GM12865 (cell line): ENCODE data around the gene MRTFB.

ENCODE experiments used
- DNase-seq: peaks from one replicate; pipeline ENCODE4 v3.0.0; 2010; ENCODE audit warnings: low read depth
- H3K4me3 ChIP-seq: 2 replicates; pipeline ENCODE4 v1.5.1; 2011; ENCODE audit warnings: mild to moderate bottlenecking, low read depth, low read length, control low read depth
- TF ChIP-seq, protein P1 (sequence below): IDR thresholded peaks from 2 replicates; pipeline ENCODE4 v1.5.1; 2011; ENCODE audit warnings: low read length, control low read depth, low read depth, inconsistent platforms; ENCODE audit not compliant: insufficient read depth; ENCODE audit errors: missing control alignments

The MRTFB gene

DNA sequence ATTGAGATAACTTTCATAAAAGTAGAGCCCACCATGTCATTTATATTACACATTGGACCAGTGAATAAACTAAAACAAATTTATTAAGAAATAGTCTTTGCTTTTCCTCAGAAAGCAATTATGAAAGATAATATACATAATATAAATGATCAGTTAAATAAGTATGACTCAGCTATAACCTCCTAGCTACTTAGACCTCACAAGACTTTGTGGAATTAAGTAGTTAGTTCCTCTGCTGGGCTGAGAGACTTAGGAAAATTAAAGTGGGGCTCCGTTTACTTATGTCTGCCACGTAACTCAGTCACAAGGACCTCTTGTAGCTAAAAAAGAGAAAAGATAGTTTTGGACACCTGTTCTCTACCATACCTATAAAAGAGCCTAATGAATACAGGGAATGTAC lies 76.9 kb downstream of the MRTFB start:
- no peak for DNase-seq
- TF ChIP-seq, protein P1, sequence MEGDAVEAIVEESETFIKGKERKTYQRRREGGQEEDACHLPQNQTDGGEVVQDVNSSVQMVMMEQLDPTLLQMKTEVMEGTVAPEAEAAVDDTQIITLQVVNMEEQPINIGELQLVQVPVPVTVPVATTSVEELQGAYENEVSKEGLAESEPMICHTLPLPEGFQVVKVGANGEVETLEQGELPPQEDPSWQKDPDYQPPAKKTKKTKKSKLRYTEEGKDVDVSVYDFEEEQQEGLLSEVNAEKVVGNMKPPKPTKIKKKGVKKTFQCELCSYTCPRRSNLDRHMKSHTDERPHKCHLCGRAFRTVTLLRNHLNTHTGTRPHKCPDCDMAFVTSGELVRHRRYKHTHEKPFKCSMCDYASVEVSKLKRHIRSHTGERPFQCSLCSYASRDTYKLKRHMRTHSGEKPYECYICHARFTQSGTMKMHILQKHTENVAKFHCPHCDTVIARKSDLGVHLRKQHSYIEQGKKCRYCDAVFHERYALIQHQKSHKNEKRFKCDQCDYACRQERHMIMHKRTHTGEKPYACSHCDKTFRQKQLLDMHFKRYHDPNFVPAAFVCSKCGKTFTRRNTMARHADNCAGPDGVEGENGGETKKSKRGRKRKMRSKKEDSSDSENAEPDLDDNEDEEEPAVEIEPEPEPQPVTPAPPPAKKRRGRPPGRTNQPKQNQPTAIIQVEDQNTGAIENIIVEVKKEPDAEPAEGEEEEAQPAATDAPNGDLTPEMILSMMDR, result no peak
- H3K4me3 ChIP-seq, result no peak overlapping the region

DNA sequence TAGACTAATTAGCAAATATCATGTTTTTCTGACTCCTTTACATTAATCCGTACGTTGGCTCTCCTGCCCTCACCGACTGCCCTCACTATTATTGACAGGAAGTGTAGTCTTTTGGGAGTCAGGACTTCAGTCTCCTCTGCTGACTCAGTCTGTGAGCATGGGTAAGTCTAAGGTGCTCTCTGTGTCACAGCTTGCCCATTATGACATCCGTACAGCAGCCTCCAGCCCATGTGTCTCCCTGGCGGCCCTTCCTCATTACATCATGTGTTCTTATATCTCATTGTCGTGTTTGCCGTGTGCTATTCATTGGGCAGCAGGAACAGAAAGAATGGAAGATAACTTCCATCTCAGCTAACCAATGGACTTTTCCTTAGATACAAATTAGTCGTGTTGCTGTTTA lies 77.5 kb downstream of the MRTFB start:
- TF ChIP-seq, protein P1, result no peak
- H3K4me3 ChIP-seq, result no peak overlapping the region
- DNase-seq, result no peak

DNA sequence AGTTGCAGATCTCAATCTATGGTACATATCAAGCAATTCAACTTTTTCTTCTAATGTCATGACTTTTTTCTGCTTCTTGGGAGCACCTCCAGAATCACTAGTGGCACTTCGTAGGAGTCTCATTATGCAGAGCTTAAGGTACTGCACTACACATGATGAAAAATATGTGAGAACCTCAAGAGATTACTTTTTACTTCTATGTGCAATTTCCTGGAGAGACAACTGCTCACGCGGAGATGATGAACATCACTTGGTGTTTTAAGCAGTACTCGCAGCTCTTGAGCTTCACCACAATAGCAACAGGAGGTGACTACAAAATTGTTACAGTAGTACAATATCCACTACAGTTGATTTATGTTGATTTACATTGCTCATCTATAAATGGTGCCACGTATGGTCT lies 79.7 kb downstream of the MRTFB start:
- DNase-seq, result no peak
- TF ChIP-seq, protein P1, result no peak
- no peak overlapping the region for H3K4me3 ChIP-seq

DNA sequence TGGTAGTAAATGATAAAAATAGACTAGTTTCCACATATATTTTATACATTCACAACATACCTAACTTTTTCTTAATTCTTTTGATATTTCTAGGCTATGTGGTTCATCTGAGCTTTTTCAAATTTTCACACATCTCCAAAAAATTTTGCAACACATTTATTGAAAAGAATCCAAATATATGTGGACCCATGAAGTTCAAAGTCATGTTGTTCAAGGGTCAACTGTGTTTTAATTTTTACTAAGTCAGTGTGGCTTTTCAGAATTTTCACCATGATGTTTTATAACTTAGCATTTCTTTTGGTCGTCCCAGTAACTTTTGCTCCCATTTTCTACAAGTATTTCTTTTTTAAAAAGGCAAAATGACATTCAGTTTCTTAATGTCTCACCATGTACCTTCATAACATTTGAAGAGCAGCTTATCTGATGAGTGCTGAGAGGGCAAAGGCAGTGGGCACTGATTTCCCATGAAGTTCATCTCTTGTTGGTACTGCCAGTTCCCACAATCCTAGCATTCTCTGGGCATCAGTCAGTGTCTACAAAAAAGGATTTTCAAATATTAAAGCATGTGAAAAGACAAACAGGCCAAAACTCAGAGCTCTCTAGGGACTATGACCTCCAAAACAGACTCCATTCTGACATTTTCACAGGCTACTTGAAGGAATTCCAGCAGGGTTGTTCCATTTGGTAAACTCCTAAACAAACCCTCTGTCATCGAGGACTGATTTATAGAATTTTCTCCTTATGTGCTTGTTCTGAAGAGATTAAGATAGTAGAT lies 80.3 kb downstream of the MRTFB start:
- no peak for DNase-seq

DNA sequence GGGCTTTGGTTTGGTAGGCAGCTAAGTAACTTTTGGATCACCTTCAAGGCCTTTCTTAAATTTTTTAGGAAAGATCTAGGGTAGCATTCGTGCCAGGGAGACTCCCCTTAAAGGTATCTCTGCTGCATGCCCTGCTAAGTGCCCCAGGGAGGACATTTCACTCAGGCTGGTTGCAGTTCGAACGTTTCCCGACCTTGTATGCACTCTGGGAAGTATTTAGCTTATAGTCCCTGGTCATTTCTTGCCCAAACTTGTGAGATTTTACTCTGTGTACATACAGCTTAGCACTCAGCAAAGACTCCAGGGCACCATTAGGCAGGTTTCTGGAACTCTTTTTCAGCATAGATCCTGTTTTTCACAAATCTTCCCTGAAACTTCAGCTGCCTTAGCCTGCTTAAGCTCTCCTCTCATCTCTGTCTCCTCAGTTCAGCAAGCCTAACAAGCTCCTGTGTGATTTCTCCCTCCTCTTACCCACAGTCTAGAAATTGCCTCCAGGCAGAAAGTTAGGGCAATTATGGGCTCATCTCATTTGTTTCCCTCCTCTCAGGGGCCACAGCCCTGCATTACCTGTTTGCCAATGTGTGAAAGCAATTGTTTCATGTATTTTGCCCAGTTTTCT lies 84.6 kb downstream of the MRTFB start:
- H3K4me3 ChIP-seq, result no peak overlapping the region
- TF ChIP-seq, protein P1, result no peak
- DNase-seq, result no peak

More for the DNA sequence above, 80.3 kb downstream of the MRTFB start:
- H3K4me3 ChIP-seq, result no peak overlapping the region
- TF ChIP-seq, protein P1, result no peak

DNA sequence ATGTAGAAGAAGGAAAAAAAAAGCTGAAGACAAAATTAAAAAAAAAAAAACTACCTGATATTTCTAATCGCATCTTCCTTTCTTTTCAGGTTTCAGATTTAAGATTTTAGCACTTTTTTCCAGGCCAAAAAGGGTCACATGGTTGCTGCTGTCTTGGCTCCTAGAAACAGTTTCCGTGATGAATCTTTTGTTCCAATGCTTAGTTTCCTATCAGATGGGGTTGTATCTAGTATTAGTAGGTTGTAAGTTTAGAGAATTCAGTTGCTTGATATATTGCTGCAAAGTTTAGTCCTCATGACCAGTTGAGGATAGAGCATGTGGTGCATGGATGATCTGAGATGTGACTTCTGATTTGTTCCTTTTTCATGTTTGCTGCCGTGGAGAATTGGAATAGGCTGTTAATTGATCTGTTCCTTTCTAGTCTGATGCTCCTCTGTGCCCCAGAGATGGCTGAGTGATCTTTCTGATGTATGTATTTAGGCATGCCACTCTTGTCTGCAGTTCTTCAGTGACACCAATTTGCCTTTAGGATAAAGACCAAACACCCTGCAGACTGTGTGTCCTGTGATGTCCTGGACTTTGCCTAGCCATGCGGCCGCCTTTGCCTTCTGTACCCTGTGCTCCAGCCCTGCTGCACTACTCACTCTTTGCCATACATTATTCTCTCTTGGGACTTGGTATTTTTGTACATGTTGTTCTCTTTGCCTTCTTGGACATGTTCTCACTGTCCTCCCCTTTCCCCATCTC lies 94.0 kb downstream of the MRTFB start:
- DNase-seq, result no peak
- H3K4me3 ChIP-seq, result no peak overlapping the region
- TF ChIP-seq, protein P1, result no peak
